DMS153 treated with DMSO at 0.1 percent for 48 hours (cell line): ENCODE measurements around the gene KDM2A.

ENCODE experiments used
- DNase-seq: peaks from one replicate; lab custom pipeline; 2025; ENCODE audit not compliant: unreplicated experiment; lab: John Stamatoyannopoulos, UW

The KDM2A gene

GRCh38 chr11:67118801-67119584 is at the start of gene KDM2A:
Gene KDM2A, plus strand, starts transcription at chr11:67119263. Its CDS starts 2,054 bp downstream, at chr11:67121317.
- DNase-seq, result peak; percentile 99

GRCh38 chr11:67071420-67072284 is 47.4 kb upstream of the KDM2A start:
- no peak for DNase-seq

- no peak for DNase-seq
Measured at GRCh38 chr11:67072295-67072694, 46.8 kb upstream of the KDM2A start.

GRCh38 chr11:67073908-67074307 is 45.2 kb upstream of the KDM2A start:
- no peak for DNase-seq

GRCh38 chr11:67076202-67076601 is 42.9 kb upstream of the KDM2A start:
- DNase-seq, result no peak

GRCh38 chr11:67079065-67079705 is 39.9 kb upstream of the KDM2A start:
- DNase-seq, result no peak

GRCh38 chr11:67082071-67082791 is 36.8 kb upstream of the KDM2A start:
- DNase-seq, result no peak

- no peak for DNase-seq
Measured at GRCh38 chr11:67083786-67084366, 35.2 kb upstream of the KDM2A start.

GRCh38 chr11:67085617-67086016 is 33.4 kb upstream of the KDM2A start:
- no peak for DNase-seq

GRCh38 chr11:67090717-67091116 is 28.3 kb upstream of the KDM2A start:
- no peak for DNase-seq

GRCh38 chr11:67095214-67095507 is 23.9 kb upstream of the KDM2A start:
- DNase-seq, result no peak

- no peak for DNase-seq
Measured at GRCh38 chr11:67098799-67099429, 20.1 kb upstream of the KDM2A start.

GRCh38 chr11:67099831-67100324 is 19.2 kb upstream of the KDM2A start:
- DNase-seq, result no peak

GRCh38 chr11:67102664-67103063 is 16.4 kb upstream of the KDM2A start:
- no peak for DNase-seq

- no peak for DNase-seq
Measured at GRCh38 chr11:67105964-67106363, 13.1 kb upstream of the KDM2A start.

GRCh38 chr11:67111261-67111660 is 7.8 kb upstream of the KDM2A start:
- no peak for DNase-seq

GRCh38 chr11:67113231-67113721 is 5.8 kb upstream of the KDM2A start:
- no peak for DNase-seq

- DNase-seq, result no peak
Measured at GRCh38 chr11:67114275-67114896, 4.7 kb upstream of the KDM2A start.

- no peak for DNase-seq
Measured at GRCh38 chr11:67116758-67117105, 2.3 kb upstream of the KDM2A start.

GRCh38 chr11:67117176-67117575 is 1.9 kb upstream of the KDM2A start:
- no peak for DNase-seq
